B cell (primary cell): Measurements from ENCODE around the gene LIPH. TPM values are rescaled to one million over a fixed set of nuclear protein-coding genes. Genes with fewer than 3 reads are reported as not detected.

Experiments
- ATAC-seq: fragments of 200-7000 bp; cut with Tn5 transposase; one replicate; pipeline ENCODE4 v1.10.0; 2021; ENCODE audit warnings: low read depth, mild to moderate bottlenecking, moderate number of reproducible peaks, moderate library complexity
- CTCF ChIA-PET: fragments of 350-600 bp; sonication (Branson Sonifier 250); formaldehyde crosslinking; loops from one replicate; lab custom pipeline; 2021; ENCODE audit warnings: antibody characterized with exemption, inconsistent platforms; lab: Charles Lee
- POLR2A ChIA-PET: fragments of 350-600 bp; sonication (Branson Sonifier 250); formaldehyde crosslinking; loops from one replicate; lab custom pipeline; 2021; ENCODE audit warnings: antibody characterized with exemption; lab: Charles Lee
- DNase-seq: peaks from one replicate; pipeline ENCODE4 v3.0.0; 2013
- H2AFZ ChIP-seq: 2 replicates; pipeline ENCODE4 v1.6.1; 2012; ENCODE audit warnings: mild to moderate bottlenecking, low read depth, low read length; ENCODE audit not compliant: insufficient read depth, poor library complexity, severe bottlenecking
- H3K27ac ChIP-seq, 2 donors: 1 replicate in 1 of 2; 2 replicates in 1 of 2; pipeline ENCODE4 v1.5.1; 2012 to 2013; ENCODE audit warnings: low read length in 2 of 2, mild to moderate bottlenecking in 2 of 2, moderate library complexity in 1 of 2
- H3K27me3 ChIP-seq, 4 experiments: fragments of 200-600 bp in 1 of 4; sonication (generic) in 1 of 4; replicated peaks in 1 of 4; 1 replicate in 2 of 4; 2 replicates in 2 of 4; pipeline versions ENCODE4 v1.6.1 to v1.7.0; 2013 to 2016; ENCODE audit warnings: low read length in 3 of 4, mild to moderate bottlenecking in 2 of 4, mixed read lengths in 1 of 4, moderate library complexity in 1 of 4; ENCODE audit not compliant: insufficient read depth in 4 of 4, control insufficient read depth in 3 of 4; ENCODE audit errors: control extremely low read depth in 1 of 4
- H3K36me3 ChIP-seq, 2 experiments: replicated peaks in 1 of 2; 1 replicate in 1 of 2; 2 replicates in 1 of 2; pipeline versions ENCODE4 v1.6.1 to v1.7.1; 2013; ENCODE audit warnings: low read length in 1 of 2; ENCODE audit not compliant: insufficient read depth in 2 of 2, control insufficient read depth in 1 of 2; ENCODE audit errors: control extremely low read depth in 1 of 2, extremely low read depth in 1 of 2
- H3K4me1 ChIP-seq, 2 donors: fragments of 200-600 bp in 1 of 2; sonication (generic) in 1 of 2; 1 replicate in 1 of 2; 2 replicates in 1 of 2; pipeline versions ENCODE4 v1.5.1 to v1.6.1; 2013 to 2017; ENCODE audit warnings: low read length in 2 of 2; ENCODE audit not compliant: control insufficient read depth in 2 of 2, insufficient read depth in 2 of 2
- H3K4me2 ChIP-seq: replicated peaks from 2 replicates; pipeline ENCODE3; 2012; ENCODE audit warnings: mild to moderate bottlenecking, low read depth, low read length; ENCODE audit not compliant: poor library complexity, severe bottlenecking
- H3K4me3 ChIP-seq, 5 experiments: fragments of 200-600 bp in 1 of 5; sonication (generic) in 1 of 5; 1 replicate in 3 of 5; 2 replicates in 2 of 5; pipeline versions ENCODE4 v1.5.1 to v1.7.0; 2011 to 2016; ENCODE audit warnings: low read length in 4 of 5, mild to moderate bottlenecking in 4 of 5, low read depth in 2 of 5, control low read depth in 1 of 5, moderate library complexity in 1 of 5; ENCODE audit not compliant: insufficient read depth in 1 of 5; ENCODE audit errors: control extremely low read depth in 1 of 5, extremely low read depth in 1 of 5
- H3K79me2 ChIP-seq: fragments of 200-600 bp; sonication (generic); one replicate; pipeline ENCODE4 v1.6.0; 2016; ENCODE audit warnings: low read length; ENCODE audit not compliant: control insufficient read depth, insufficient read depth
- H3K9ac ChIP-seq: fragments of 200-600 bp; sonication (generic); 2 replicates; pipeline ENCODE4 v1.6.1; 2017; ENCODE audit warnings: mild to moderate bottlenecking, low read length, moderate library complexity
- H3K9me3 ChIP-seq, 3 donors: one replicate each; pipeline versions ENCODE4 v1.6.1 to v1.7.1; 2013; ENCODE audit warnings: low read length in 2 of 3; ENCODE audit not compliant: control insufficient read depth in 2 of 3, insufficient read depth in 1 of 3; ENCODE audit errors: control extremely low read depth in 1 of 3
- H4K20me1 ChIP-seq: 2 replicates; pipeline ENCODE4 v1.6.0; 2012; ENCODE audit warnings: mild to moderate bottlenecking, low read length; ENCODE audit not compliant: insufficient read depth, control insufficient read depth, poor library complexity, severe bottlenecking
- H3K27ac Mint-ChIP-seq: one replicate; pipeline ENCODE4 v1.8.0; 2021; ENCODE audit warnings: mixed read lengths
- H3K27me3 Mint-ChIP-seq: one replicate; pipeline ENCODE4 v1.8.0; 2021; ENCODE audit warnings: mixed read lengths
- H3K4me1 Mint-ChIP-seq: one replicate; pipeline ENCODE4 v1.8.0; 2021; ENCODE audit warnings: mixed read lengths
- H3K4me3 Mint-ChIP-seq: one replicate; pipeline ENCODE4 v1.8.0; 2021; ENCODE audit warnings: mixed read lengths
- H3K9me3 Mint-ChIP-seq: one replicate; pipeline ENCODE4 v1.8.0; 2022; ENCODE audit warnings: mixed read lengths; ENCODE audit not compliant: insufficient read depth
- EZH2 ChIP-seq: IDR thresholded peaks from 2 replicates; pipeline ENCODE4 v1.6.1; 2012; ENCODE audit warnings: borderline replicate concordance, low read depth, mild to moderate bottlenecking, moderate library complexity, low read length; ENCODE audit not compliant: insufficient read depth, poor library complexity, severe bottlenecking
- WGBS: methylation state at CpG from one replicate; pipeline ENCODE4 v1.1.5; 2013; ENCODE audit warnings: missing lambda C conversion rate; ENCODE audit not compliant: insufficient coverage; 5-methylcytosine and 5-hydroxymethylcytosine counted together
- intact Hi-C: fragments of 100-400 bp; cut with micrococcal nuclease; formaldehyde crosslinking; loops from one replicate; pipeline ENCODE4 v1.10.0; 2022
- polyA plus RNA-seq: library from polyadenylated mRNA; depleted of rRNA; stranded (reverse); fragments of >200 nt; gene quantifications from 2 replicates; pipeline ENCODE4 v1.2.3, GENCODE V29; 2012
- total RNA-seq, 2 donors: library from RNA; stranded (reverse); fragments of 120-200 nt in 1 of 2; gene quantifications; 1 replicate in 1 of 2; 2 replicates in 1 of 2; pipeline versions ENCODE4 v1.2.3 to v1.2.4, GENCODE V29; 2013 to 2022
- TF ChIP-seq, protein P1 (sequence below): fragments of 200-600 bp; IDR thresholded peaks from one replicate; pipeline ENCODE4 v1.8.0; 2022; ENCODE audit warnings: antibody characterized with exemption, mild to moderate bottlenecking

The LIPH gene
- total and polyA plus RNA-seq, 2 donors (not counting 1 experiment from before 2014, with no cell fraction given) = not detected

DNA sequence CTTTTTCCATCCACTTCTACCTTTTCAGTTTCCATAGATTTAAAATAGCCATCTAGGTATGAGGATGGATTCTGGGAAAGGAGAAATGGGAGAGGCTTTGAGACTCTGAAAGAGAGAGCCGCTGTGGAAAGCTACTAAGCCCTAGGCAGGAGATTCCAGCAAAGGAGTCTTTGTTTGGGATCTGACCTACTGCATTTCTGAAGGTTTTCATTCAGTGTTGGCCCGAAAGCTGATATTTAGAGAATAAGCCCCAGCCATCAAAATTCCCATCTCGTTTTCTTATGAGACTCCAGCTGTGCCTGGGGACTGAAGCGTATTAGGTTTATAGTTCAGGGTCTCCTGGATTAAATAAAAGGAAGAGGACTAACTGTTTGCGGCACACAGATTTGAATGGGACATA, 19.5 kb downstream of the LIPH start:
- Histone ChIP-seq H2AFZ (no peak overlapping the region), H3K4me1 (peaks cover 6% of the 10 kb centered on the region in 2 donors), H4K20me1 (no peaks in the 10 kb centered on the region), H3K36me3 (no peaks in the 10 kb centered on the region), H3K27ac (no peak overlapping the region), H3K27me3 (no peaks in the 10 kb centered on the region), H3K9me3 (no peaks in the 10 kb centered on the region), H3K9ac (no peak overlapping the region), H3K4me2 (no peak overlapping the region), H3K4me3 (no peak overlapping the region), H3K79me2 (no peaks in the 10 kb centered on the region)
- TF ChIP-seq EZH2 = no peak
- TF ChIP-seq, protein P1, sequence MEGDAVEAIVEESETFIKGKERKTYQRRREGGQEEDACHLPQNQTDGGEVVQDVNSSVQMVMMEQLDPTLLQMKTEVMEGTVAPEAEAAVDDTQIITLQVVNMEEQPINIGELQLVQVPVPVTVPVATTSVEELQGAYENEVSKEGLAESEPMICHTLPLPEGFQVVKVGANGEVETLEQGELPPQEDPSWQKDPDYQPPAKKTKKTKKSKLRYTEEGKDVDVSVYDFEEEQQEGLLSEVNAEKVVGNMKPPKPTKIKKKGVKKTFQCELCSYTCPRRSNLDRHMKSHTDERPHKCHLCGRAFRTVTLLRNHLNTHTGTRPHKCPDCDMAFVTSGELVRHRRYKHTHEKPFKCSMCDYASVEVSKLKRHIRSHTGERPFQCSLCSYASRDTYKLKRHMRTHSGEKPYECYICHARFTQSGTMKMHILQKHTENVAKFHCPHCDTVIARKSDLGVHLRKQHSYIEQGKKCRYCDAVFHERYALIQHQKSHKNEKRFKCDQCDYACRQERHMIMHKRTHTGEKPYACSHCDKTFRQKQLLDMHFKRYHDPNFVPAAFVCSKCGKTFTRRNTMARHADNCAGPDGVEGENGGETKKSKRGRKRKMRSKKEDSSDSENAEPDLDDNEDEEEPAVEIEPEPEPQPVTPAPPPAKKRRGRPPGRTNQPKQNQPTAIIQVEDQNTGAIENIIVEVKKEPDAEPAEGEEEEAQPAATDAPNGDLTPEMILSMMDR = no peak
- no peak for ATAC-seq
- H3K9me3 Mint-ChIP-seq = no peaks in the 10 kb centered on the region
- H3K27ac Mint-ChIP-seq = no peak overlapping the region
- no peak overlapping the region for H3K4me3 Mint-ChIP-seq
- peaks cover 6% of the 10 kb centered on the region for H3K27me3 Mint-ChIP-seq
- intact Hi-C loops = no loop called here
- ChIA-PET POLR2A (no interaction called here), CTCF (interaction anchor here (2.2 kb wide), 1 partner anchor 26 kb away, joined by 6 read pairs; no protein-coding TSS in a partner anchor)
- 96% methylated on average over 2 of the region's 5 CpGs for WGBS
- H3K4me1 Mint-ChIP-seq = peaks cover 8% of the 10 kb centered on the region
- DNase-seq = no peak

DNA sequence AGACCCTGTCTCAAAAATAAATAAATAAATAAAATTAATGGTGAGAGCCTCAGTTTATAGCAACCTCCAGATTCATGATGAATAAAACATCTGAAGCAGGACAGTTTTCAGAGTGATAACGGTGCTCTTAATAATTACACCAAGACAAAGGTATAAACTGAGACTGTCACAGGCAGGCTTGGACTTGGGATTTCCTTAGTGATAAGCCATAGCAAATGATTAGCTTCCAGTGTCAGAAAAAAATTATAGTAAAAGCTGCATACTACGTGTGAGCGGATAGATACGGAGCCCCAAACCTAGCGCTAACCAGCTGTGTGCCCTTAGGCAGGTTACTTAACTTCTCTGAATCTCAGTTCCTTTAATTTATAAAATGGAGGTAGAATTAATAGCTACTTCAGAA, 21.5 kb downstream of the LIPH start:
- WGBS = 100% methylated on average over 1 of the region's 5 CpGs
- Histone ChIP-seq H3K36me3 (no peaks in the 10 kb centered on the region), H3K9ac (no peak overlapping the region), H3K4me1 (no peaks in the 10 kb centered on the region), H3K79me2 (no peaks in the 10 kb centered on the region), H3K4me3 (no peak overlapping the region), H3K27me3 (peaks cover 0 to 6% (median 0%) of the 10 kb centered on the region in 4 experiments), H3K9me3 (no peaks in the 10 kb centered on the region), H3K4me2 (no peak overlapping the region), H2AFZ (no peak overlapping the region), H4K20me1 (no peaks in the 10 kb centered on the region), H3K27ac (no peak overlapping the region)
- H3K4me3 Mint-ChIP-seq = no peak overlapping the region
- H3K27ac Mint-ChIP-seq = no peak overlapping the region
- peaks cover 10% of the 10 kb centered on the region for H3K27me3 Mint-ChIP-seq
- TF ChIP-seq EZH2 = no peak
- TF ChIP-seq, protein P1 = no peak
- POLR2A ChIA-PET = interaction anchor here (0.6 kb wide), 1 partner anchor 17 kb away, joined by 3 read pairs; no protein-coding TSS in a partner anchor
- H3K4me1 Mint-ChIP-seq = no peaks in the 10 kb centered on the region
- CTCF ChIA-PET = no interaction called here
- DNase-seq = no peak
- intact Hi-C loops = no loop called here
- no peak for ATAC-seq
- no peaks in the 10 kb centered on the region for H3K9me3 Mint-ChIP-seq
